ENCODE data around the gene UNC80.

Gene UNC80

DNA sequence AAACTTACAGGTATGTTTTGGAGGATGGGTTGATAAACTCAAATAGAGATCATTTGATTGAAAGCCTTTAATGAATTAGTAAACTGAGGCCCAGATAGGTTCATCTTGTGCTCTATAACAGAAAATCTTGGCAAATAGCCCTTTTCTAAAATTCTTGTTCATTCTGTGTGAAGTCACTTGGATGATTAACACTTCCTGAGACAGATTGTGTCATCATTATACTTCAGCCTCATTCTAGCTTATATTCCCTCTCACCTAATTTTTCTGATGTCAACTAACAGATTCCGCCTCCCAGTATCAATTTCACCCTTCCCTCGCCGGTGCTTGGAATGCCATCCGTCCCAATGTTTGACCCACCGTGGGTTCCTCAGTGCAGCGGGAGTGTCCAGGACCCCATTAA is 146.6 kb downstream of the UNC80 start:
- DNase-seq = no peak

- DNase-seq = no peak
Measured at GRCh38 chr2:209922116-209922515, 150.5 kb downstream of the UNC80 start.

DNA sequence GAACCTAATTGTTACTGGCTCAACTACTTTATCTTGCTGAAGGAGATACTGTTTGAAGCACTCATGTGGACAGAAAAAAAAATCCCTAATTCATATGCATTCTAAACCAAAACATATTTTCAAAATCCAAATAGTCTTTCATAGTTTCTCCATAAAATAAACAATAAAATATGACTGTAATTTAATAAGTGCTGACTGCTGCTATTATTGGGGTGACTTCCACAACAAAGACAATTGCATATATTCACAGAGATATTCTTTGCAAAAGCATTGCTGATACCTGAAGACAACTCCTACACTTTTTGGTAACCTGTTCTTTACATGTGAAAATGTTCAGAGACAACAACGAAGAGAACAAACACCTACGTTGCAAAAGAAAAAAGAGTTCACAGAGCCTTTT is 157.7 kb downstream of the UNC80 start:
- DNase-seq = no peak

GRCh38 chr2:209933499-209934483 is 162.2 kb downstream of the UNC80 start:
- DNase-seq = no peak

DNA sequence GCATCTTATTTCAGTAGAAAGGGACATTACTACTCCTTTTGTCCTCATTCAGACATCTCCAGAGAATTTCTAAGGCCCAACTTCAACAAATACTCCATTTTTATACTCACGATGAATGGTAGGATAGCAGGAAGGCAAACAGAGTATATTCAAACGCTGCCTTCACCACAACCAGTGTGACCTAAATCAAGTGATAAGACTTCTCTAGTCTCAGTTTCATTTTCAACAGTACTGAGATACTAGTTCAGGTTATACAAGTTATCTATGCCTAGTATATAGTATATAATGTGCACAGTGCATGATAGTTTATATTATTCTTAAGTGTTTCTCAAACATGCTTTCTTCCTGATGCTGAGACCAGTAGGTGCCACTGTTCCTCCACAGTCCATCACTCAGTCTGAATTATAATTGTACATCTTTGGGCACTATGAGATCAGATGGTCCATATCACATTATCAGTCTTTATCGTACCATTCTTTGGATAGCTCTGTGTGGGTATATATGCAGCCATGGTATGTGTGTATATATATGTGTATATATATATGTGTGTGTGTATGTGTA is 164.6 kb downstream of the UNC80 start:
- DNase-seq = no peak

DNA sequence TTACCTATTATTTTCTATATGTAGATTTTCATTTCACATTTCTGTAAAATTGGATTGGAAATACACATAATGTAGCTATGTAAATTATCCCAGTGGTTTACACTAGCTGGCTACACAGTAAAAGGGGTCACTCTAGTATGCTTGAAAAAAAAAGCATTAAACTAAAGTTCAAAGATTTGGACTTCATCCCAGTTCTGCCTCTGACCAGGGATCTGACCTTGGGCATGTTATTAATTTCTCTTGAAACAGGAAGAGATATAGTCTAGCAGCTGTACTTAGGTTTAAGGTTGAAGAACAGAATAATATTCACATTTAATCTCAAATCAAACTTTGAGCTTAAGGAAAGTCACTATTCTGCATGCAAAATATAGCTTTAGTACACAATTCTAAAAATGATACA is 166.3 kb downstream of the UNC80 start:
- DNase-seq = no peak

DNA sequence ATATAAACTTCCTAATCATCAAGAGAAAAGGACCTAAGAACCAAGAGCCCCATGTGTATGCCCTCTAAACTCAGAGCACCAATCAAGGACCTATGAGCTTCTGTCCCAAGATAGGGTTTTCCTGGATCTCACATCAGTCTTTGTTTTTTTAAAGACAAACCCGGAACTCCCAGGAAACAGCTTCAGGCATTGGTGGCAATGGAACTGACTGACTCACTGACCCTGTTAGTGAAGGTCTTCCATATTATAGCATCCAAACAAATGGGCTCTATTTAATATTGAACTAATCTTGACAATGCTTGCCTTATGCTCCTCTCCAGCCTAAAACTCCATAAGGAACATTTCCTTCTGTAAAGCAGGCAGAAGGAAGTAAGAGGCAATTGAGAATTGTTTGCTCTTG is 167.3 kb downstream of the UNC80 start:
- DNase-seq = no peak

- DNase-seq = no peak
Measured at GRCh38 chr2:209940936-209941335, 169.3 kb downstream of the UNC80 start.

- no peak for DNase-seq
Measured at GRCh38 chr2:209942426-209942825, 170.8 kb downstream of the UNC80 start.

DNA sequence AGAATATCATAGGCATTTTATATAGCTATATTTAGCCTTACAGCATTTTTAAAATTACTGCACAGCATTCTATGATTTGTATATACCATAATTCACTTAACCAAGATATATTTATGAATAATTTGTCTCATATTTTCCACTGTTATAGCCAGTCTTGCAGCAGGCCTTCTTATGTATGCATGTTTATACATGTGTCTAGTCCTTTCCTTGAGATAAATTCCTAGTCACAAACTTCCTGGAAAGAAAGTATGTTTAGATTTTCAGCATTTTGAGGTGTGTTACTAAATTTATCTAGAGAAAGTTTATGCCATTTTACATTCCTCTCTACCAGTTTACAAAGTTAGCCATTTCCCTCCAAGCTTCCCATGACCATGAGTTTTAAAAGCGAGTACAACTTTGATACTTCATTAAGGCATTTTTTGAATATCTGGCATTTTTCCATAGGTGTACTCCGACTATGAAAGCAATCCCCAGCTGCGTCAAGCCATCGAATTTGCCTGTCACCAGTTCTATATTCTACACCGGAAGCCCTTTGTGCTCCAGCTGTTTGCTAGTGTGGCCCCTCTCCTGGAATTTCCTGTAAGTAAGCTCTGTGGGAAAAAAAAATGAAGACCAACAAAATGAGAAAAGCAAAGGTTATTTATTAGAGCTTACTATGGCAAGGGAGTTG is 171.4 kb downstream of the UNC80 start:
- DNase-seq = no peak

DNA sequence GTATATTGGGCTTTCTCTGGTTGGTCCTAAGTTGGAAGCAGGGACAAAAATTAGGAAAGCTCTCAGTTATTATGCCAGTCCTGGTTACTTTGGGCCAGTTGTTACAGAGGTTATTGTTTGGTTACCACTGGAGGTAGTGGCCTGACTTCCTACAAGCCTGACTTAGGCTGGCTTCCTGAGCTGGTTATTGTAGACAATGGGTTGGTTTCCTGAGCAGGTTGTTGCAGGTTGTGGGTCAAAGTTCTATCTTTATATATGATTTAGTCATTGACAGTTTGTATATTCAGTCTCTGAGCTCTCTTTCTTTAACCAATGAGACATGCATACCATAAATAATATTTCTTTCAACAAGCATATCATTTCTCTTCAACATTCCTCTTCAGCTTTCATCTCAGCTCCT is 172.1 kb downstream of the UNC80 start:
- DNase-seq = no peak

GRCh38 chr2:209946539-209946938 is 174.9 kb downstream of the UNC80 start:
- DNase-seq = no peak

- peak; percentile 32 for DNase-seq
Measured at GRCh38 chr2:209956271-209956670, 184.6 kb downstream of the UNC80 start.

DNA sequence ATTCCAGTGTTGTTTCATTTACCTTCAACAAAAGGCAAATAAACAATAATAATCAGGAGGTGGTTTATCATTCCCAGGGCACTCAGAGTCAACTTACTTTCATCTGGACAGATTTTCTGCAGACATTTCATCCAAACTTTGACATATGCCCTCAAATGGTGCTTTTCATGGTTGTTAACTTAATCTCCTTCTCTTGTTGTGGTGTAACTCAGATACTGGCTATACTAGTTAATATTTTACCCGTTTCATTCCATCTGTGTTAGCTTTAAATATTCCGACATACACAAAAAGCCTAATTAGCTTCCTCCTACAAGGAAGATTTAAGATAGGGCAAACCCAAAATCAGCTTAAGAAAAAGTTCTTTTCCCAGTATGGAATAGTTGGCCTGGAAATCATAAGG is 186.4 kb downstream of the UNC80 start:
- no peak for DNase-seq

GRCh38 chr2:209960045-209960444 is 188.4 kb downstream of the UNC80 start:
- DNase-seq = no peak

GRCh38 chr2:209960676-209961630 is 189.3 kb downstream of the UNC80 start:
- peak; percentile 23 for DNase-seq

DNA sequence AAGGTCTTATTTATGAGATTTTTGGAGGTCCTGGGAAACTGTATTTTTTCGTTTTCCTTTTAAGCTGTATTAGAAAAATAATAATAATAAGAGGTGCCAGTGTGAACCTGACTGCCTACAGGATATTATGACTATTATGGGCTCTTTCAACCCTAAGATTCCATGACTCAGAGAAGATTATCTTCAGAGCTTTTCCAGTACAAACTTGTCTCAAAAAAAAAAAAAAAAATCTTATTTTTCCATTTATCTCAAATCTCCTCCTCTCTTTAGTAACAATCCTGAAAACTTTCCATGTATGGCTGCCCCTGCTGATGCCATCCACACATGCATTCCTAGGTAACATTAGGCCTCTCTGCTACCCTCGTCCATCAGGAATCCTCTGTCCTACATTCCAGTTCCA is 194.1 kb downstream of the UNC80 start:
- DNase-seq = no peak

DNA sequence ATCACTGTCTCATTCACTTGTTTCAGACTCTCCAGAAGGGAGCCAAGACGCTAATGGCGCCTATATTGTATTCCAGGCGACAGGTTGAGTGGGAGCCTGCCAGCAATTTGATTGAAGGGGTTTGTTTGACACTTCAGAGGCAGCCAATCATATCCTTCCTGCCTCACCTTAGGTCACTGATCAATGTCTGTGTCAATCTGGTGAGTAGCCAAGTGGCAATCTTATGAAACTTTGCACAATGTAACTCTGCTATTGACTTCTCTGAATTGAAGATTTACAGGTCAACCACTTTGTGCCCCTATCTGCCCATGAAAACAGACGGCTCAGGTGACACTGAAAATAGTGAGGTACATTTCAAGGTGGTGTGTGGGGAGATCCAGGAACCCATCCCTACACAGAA is 198.1 kb downstream of the UNC80 start:
- DNase-seq = no peak

DNA sequence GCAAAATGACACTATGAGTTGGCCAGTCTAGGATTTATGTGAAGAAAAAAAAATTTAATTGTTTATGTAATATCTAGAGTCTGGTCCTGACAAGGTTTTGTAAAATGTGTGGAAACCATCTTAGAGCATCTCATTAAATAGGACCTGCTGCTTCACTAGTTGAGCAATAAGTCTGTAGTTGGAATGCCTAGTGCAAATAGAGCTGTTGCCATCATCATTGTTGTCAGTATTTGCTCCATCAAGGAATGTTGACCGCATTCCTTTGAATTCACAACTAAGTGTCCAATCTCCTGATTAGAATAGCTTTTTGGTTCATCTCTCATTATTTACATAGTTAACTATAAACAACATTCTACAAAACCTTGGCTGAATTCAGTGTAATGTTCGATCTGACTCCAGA is 198.6 kb downstream of the UNC80 start:
- no peak for DNase-seq

DNA sequence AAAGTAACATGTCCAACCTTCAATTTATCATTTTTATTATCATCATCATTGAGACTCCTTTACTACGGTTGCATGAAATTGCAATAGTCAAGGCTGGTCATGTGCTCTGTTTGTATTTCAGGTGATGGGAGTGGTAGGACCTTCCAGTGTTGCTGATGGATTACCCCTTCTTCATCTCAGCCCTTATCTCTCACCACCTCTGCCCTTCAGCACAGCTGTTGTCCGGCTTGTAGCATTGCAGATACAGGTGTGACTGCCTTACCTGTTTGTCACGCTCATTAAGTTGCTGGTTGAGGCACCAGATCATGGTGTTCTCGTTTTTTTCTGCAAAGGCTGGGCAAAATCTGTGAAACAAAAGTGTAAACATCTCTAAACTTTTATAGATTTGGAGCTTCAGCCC is 199.1 kb downstream of the UNC80 start:
- DNase-seq = no peak

DNA sequence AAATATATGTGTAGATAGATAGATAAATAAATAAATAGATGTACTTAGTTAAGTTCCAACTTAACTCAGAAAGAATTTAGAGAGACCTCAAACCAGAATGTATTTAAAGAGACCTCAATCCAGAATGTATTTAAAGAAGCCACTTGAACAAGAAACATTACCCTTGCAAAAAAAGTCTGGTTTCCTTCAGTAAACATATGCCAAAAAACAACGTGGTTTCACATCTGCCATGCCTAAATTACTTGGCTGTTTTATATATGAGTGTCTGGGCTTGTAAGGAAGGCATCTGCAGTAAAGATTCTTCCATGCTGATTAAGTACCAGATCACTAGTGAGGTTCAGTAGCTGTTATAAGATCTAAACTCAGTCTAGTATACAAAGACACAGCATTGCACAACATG is 201.7 kb downstream of the UNC80 start:
- DNase-seq = no peak

DNA sequence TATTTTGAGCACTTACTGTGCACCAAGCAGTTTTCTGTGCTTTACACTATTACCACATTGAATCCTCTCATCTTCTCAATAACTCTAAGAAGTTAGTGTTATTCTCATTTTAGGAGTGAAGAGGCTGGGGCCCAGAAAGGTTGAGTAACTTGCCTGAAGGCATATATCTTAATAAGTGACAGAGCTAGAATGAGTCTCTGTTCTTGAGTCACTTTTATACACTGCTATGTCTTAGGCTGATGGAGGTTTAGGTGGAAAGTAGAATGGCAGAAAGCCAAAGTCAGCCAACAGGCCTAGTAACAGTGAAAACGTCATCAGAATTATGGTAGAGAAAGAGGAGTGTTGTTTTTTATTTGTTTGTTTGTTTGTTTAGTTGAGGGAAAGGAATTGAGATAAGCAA is 202.9 kb downstream of the UNC80 start:
- DNase-seq = no peak
